Activated CD8-positive, alpha-beta memory T cell treated with anti-CD3 and anti-CD28 coated beads, Interleukin-2, amount 50 U/mL, for 1 hour (primary cell): ENCODE data around the gene PTOV1.

Source experiments
- DNase-seq: peaks from one replicate; pipeline ENCODE4 v3.0.0-alpha.2; 2020; ENCODE audit errors: extremely low read depth

PTOV1 gene

DNA sequence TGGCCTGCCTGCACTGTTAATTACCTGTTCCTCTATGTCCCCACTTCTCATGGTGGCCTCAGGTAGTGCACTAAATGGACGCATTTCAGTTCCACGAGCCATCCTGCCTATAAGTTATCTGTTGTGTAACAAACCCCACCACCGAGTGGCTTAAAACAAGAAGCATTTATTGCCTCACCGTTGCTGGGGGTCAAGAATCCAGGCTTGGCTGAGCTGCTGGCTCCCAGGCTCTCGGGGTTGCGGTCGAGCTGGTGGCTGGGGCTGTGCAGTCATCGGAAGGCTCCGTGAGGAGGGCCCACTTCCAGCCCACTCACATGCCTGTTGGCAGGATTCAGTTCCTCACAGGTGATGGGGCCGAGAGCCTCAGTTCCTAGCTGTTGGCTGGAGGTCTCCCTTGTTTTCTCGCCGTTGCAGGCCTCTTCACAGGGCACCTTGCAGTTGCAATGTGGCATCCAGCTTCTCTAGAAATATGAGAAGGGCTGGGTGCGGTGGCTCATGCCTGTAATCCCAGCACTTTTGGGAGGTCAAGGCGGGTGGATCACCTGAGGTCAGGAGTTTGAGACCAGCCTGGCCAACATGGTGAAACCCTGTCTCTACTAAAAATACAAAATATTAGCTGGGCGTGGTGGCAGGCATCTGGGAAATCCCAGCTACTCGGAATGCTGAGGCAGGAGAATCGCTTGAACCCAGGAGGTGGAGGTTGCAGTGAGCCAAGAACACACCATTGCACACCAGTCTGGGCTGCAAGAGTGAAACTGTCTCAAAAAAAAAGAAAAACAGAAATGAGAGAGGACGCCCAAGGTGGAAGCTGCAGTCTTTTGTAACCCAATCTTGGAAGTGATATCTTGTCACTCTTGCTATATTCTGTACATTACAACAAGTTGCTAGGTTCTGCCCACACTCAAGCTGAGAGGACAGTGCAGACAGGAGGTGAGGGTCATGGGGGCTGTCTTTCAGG lies 6.5 kb upstream of the PTOV1 start:
- DNase-seq = no peak

DNA sequence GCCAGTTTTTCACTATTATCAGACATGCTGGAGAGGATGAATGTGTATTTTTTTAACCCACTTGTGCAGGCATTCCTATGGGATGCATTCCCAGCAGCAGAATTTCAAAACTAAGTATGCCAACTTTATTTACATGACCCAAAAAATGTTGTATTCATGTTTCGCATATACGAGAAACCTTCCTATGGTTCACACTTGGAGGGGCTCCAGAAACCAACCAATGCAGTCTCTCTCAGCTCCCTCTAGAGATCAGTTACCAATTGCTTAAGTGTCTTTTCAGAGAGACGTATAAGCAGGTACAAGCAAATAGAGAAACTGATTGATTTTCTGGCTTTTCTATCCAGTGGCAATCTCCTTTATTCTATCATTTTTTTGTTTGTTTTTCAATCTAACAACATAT lies 5.5 kb upstream of the PTOV1 start:
- no peak for DNase-seq

DNA sequence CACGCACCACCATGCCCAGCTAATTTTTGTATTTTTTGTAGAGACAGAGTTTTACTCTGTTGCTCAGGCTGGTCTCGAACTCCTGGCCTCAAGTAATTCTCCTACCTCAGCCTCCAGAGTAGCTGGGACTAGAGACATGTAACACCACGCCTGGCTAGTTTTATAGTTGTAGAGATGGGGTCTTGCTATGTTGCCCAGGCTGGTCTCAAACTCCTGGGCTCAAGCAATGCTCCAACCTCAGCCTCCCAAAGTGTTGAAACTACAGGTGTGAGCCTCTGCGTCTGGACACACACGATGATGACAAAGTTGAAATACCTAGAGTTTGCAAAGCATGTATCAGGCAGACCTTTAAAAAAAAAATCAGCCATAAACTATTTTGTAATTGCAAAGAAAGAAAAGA lies 4.6 kb upstream of the PTOV1 start:
- no peak for DNase-seq

DNA sequence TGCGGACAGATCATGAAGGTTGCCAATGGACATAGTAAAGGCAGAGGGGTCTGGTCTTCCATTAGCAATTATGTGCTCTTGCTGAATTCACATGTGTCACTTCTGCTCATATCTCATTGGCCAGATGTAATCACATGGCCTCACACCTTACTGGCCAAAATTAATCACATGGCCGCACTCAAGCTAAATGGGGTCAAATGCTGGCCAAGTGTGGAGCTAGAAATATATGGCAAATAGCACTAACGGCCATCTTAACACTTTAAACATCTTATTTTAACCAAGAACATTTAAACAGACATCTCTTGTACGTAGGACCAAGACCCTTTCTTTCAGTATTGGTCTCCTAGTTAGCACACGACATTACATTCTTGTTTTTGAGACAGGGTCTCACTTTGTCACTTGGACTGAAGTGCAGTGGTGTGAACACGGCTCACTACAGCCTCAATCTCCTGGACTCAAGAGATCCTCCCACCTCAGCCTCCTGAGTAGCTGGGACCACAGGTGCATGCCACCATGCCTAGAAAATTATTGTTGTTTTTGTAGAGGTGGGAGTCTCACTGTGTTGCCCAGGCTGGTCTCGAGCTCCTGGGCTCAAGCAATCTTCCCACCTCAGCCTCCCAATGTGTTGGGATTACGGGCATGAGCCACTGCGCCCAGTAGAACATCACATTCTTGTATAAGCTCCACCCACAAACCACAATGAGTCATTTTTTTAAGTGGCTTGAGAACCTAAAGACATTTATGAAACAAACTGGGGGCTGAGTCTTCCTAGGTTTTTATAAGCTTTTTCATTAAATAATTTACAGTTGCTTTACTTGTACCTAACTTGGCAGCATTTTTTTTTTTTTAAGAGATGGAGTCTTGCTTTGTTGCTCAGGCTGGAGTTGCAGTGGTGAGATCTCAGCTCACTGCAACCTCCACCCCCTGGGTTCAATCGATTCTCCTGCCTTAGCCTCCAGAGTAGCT lies 2.9 kb upstream of the PTOV1 start:
- DNase-seq = no peak

- no peak for DNase-seq
Measured at GRCh38 chr19:49848938-49849337, 2.0 kb upstream of the PTOV1 start.

- no peak for DNase-seq
Measured at GRCh38 chr19:49849433-49850220, 1.3 kb upstream of the PTOV1 start.

DNA sequence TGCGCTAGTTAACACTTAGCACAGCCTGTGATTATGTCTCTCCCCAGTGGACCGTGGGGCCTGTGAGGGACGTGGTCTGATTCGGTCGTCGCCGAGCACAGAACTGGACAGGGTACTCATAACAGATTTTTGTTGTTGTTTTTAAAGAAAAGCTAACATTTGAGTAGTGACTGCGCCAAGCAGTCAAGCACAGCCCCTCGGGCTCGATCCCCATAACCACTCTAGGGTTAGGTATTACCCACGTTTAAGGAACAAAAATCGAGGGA lies 805 bp upstream of the PTOV1 start:
- DNase-seq = no peak

- no peak for DNase-seq
Measured at GRCh38 chr19:49851456-49852259, 699 bp downstream of the PTOV1 start.

DNA sequence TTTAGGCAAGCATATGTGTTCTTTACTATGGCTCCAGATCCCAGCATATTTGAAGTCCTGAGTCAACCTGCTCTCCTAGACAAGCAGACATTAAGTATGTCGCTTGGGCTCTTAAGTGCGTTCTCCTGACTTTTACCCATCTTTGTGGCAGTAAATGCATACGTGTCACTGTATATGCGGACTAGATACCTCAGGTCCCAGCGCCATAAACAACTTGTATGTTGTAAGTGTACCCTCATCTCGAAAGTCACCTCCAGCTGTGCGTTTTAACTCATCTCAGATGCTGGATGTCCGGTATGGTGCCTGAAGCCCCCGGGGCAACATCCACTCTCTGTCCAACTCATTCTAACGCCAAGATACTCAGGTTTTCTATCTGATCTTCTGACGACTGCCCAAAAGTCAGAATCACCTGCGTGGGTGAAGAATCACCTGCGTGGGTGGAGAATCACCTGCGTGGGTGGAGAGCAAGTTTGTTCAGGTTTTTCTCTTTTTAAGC lies 1.7 kb downstream of the PTOV1 start:
- DNase-seq = no peak

DNA sequence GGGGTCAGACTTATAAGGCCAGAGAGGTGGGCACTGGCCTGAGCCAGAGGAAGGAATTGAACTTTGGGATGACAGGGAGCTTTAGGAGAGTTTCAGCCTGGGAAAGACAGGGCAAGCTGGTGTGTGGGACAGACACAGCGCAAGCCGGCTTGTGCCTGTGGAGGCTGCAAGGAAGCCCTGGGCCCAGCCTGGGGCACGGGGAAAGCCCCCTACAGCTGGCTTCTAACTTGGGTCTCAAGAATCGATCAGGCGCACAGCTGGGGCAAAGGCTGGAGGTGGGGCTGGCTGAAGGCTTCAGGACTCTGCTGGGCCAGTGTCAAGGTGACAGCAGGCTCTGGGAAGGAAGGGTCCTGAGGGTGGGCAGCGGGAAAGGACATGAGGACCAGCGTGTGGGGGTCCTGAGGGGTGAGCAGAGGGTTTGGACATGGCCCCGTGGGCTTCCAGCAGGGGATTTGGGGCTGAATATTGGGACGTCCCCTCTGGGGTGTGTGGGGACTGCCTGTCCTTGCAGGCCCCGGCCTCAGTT lies 3.0 kb downstream of the PTOV1 start:
- no peak for DNase-seq

GRCh38 chr19:49854378-49855263 lies 3.7 kb downstream of the PTOV1 start:
- DNase-seq = no peak

- no peak for DNase-seq
Measured at GRCh38 chr19:49855277-49855675, 4.3 kb downstream of the PTOV1 start.

DNA sequence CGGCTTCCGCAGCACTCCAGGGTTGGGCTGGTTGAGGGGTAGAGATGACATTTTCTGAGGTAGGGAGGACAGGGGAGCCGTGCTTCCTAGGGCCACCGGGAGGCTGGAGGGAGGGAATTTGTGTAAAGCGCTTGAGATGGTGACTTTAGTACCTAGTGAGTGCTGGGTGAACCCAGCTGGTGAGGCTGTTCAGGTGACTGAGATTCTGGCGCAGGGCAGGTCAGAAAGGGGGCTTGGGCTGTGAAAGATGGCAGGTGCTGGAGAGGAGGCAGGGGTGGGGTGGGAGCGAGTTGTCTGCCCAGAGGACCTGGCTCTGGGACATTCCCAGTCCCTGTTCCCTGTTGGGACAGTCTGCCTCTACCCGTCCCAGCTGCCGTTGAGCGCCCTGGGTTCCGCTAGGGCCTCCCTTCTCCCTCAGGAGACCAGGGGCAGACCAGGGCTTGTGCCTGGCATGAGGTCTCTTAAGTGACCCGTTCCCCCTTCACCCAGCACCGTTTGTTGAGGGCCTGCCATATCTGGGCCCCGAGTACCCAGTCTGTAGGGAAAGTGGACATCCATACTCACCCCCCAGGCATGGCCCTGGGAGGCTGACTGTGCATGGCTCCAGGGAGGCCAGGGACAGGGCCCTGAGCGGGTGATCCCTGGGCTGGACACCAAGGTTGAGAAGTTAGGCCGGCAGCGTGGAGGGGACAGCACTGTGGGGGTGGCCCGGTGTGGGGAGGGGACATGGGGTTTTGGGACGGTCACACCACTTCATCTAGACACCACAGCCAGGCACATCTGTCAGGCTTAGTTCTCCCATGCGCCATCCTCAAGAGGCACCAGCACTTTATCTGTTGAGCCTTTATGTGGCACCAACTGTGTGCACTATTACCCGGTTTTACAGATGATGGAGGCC lies 5.0 kb downstream of the PTOV1 start:
- DNase-seq = no peak

GRCh38 chr19:49856574-49857021 lies 5.6 kb downstream of the PTOV1 start:
- DNase-seq = no peak

DNA sequence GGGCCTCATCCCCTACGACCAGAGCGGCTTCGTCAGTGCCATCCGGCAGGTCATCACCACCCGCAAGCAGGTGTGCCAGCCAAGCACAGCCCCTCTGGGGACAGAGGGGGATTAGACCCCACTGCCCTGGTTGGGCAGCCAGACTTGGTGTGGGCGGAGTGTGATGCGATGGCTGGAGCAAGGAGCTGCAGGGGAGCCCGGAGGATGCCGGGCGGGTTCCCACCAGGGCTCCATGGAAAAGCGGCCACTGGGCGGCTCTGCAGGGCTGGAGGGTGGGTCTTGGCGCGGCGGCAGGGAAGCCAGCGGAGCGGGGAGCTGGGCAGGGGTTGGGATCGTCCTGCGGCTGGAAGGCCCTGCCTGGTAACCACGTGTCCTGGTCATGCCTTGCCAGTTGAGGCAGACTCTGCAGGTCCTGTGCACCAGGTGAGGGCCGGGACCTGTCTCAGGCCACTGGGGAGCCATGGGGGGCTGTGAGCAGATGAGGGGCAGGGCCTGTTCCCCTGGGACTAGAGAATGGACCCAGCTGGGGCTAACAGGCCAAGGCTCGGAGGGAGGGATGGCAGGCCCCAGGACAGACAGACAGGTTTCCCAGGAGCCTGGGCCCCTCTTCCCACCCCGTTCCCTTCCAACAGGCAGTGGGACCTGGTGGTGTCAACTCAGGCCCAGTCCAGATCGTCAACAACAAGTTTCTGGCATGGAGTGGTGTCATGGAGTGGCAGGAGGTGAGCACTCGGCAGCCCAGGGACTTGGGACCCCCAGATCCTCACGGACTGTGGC lies 6.3 kb downstream of the PTOV1 start:
- no peak for DNase-seq

GRCh38 chr19:49857838-49858087 lies 6.8 kb downstream of the PTOV1 start:
- DNase-seq = no peak

GRCh38 chr19:49858088-49858985 lies 7.4 kb downstream of the PTOV1 start:
- no peak for DNase-seq
